Ovary (tissue), 3 donors: ENCODE measurements around the gene CKS1B.

ENCODE experiments used
- CTCF ChIP-seq, 3 donors: fragments of 450-650 bp in 2 of 3; fragments of 200-600 bp in 1 of 3; IDR thresholded peaks; one replicate each; pipeline versions ENCODE4 v1.5.1 to v1.8.0; 2016 to 2022; ENCODE audit warnings: antibody characterized with exemption in 3 of 3, mild to moderate bottlenecking in 1 of 3
- POLR2A ChIP-seq: fragments of 450-650 bp; IDR thresholded peaks from one replicate; pipeline ENCODE4 v1.6.1; 2017; ENCODE audit warnings: antibody characterized with exemption, mild to moderate bottlenecking, moderate library complexity
- donor health status: DM: no; HTN: no; CAD: no.

GRCh38 chr1:154926201-154926600 lies 48.3 kb upstream of the CKS1B start:
- TF ChIP-seq POLR2A (no peak), CTCF (IDR thresholded peaks at IDR 0.05) (no peak)
